Hindlimb muscle (tissue), 1 donor: Measurements from ENCODE around the gene CYTH3. TPM values are rescaled to one million over a fixed set of nuclear protein-coding genes. Genes with fewer than 3 reads are reported as not detected.
"Not testable (repeated sequence)": the region's sequence is repeated elsewhere in the genome, so short reads cannot be mapped to it uniquely, and the experiment has no call there.

ENCODE experiments used
- DNase-seq: peaks from one replicate; pipeline ENCODE4 v3.0.0-alpha.2; 2013
- polyA plus RNA-seq: library from polyadenylated mRNA; unstranded; fragments of 120-200 nt; gene quantifications from one replicate; pipeline ENCODE4 v1.2.1, GENCODE V29; 2013; ENCODE audit not compliant: insufficient read length

CYTH3 gene
- polyA plus RNA-seq, 1 donor, result 43.3 TPM

DNA sequence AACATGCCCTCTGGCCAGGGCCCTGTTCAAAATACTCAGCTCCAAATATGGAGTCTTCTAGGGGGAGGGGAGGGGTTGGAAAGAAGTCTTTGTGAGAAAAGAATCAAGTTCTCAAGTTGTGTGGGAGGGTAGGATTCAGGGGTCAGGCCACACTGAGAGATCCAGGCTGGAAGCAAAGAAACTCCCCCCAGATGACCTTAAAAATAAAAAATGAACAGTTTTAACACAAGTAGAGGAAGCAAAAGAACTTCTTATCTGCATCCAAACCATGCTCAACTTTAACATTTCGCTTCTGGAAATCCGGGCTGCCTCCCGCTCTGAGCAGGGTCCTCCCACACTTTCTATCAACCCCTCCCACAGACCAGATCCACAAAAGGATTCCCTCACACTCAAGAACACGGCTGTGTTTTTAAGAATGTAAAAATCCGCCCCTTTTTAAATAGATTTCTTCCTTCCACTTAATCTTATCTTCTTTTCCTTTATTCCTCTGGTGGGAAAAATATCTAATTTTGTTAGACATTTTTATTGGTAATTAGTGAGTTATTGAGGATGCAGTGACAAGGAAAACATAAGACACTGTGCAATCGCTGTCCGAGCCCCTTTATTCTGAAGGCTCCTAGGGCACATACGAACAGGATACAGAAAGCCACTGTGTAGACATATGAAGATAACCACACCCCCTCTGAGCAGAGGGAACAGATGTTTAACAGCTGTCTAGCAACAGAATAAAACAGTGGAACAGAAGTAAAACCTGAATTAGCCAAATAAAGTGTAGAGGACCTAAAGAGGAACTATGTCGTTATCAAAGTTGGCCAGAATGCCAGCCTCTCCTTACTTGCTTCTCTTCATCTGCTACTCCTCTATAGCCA is 43.8 kb downstream of the CYTH3 start:
- peak; percentile 79 for DNase-seq

DNA sequence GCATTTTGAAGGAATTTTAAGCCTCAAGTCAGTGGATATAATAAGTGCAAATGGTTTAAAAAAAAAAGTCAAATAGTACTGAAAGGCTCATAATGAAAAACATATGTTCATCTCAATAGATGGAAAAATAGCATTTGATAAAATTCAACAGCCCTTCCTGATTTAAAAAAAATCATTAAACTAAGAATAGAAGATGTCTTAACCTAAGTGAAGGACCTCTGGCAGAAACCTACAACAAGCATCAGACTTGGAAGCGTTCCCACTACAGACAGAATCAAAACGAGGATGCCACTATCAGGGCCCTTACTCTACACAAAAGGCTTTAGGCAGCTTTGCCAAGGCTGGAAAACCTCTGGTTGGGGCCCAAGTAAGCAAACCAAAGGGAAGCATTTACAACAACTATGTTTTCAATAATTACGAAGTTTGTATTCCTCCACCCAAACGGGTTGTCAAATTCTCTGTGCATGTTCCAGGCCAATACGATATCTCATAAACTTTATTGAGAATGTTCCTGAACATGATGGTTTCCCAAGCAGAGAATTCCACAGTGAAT is 45.1 kb downstream of the CYTH3 start:
- DNase-seq, result peak; percentile 82

DNA sequence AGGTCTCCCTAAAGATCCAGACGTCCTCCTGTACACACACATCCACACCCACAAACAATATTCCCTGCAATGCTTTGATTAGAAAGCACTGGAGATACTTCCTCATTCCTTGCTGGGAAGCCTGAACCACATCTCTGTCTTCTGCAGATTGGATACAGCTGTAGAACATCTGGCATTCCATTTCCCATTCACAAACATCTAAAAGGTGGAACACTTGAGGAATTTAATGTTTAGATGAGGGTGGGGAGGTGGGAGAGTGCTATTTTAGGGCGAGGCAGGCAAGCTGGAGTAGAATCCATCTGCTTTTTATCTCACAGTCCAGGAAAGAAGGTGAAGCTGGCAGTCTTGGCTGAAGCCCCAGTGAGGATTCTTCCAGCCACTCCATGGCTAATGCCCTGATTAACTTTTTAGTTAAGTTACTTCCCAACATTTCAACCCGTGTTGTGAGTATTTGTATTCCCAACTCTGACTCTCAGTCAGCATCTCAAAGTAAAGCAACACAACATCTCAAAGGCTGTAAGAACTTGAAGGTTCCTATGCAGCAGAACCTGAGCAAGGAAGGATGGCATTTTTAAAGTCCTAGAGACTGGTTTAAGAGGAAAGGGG is 46.1 kb downstream of the CYTH3 start:
- no peak for DNase-seq

DNA sequence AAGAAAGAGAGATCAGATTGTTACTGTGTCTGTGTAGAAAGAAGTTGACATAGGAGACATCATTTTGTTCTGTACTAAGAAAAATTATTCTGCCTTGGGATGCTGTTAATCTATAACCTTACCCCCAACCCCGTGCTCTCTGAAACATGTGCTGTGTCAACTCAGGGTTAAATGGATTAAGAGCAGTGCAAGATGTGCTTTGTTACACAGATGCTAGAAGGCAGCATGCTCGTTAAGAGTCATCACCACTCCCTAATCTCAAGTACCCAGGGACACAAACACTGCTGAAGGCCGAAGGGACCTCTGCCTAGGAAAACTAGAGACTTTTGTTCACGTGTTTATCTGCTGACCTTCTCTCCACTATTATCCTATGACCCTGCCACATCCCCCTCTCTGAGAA is 49.0 kb downstream of the CYTH3 start:
- DNase-seq, result not testable (repeated sequence)

DNA sequence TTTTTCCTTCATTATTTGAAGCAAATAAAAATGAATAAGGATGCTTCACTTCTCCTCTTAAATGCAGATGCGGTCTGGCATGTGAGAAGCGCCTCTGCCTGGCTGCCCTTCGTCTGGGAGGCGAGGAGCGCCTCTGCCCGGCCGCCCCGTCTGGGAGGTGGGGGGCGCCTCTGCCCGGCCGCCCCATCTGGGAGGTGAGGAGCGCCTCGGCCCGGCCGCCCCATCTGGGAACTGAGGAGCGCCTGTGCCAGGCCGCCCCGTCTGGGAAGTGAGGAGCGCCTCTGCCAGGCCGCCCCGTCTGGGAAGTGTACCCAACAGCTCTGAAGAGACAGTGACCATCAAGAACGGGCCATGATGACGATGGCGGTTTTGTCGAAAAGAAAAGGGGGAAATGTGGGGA is 49.4 kb downstream of the CYTH3 start:
- DNase-seq, result not testable (repeated sequence)

DNA sequence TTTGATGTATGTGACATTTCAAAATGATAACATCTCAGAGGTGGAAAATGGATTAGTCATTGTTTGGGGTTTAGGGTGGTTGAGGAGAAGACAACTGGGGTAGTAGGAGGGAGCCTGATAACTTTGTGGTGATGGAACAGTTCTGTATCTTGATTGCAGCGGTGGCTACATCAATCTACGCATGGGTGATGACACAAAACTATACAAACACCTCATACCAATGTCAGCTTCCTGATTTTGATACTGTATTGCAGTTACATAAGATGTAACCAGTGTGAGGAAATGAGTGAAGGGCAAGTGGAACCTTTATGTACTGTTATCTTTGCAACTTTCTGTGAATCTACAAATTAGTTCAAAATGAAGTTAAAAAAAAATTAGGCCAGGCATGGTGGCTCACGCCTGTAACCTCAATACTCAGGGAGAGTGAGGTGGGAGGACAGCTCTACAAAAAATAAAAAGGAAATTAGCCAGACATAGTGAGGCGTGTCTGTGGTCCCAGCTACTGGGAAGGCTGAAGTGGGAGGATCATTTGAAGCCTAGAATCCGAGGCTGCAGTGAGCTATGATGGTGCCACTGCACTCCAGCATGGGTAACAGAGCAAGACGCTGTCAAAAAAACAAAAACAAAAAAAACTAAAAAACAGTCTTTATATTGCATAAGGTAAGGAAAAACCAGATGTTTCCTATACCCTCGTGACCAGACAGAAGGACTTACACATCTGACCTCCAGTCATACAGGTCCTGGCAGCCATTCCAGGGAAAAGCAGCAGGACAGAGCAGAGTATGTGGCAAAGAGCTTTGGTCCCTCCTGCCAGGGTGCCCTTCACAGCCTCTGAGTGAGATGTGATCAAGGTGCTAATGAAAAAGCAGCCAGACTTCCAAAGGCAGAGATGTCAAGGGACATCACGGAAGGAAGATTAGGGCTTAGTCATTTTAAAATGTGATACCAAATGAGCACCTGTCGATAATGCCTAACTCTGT is 50.8 kb downstream of the CYTH3 start:
- DNase-seq, result no peak

DNA sequence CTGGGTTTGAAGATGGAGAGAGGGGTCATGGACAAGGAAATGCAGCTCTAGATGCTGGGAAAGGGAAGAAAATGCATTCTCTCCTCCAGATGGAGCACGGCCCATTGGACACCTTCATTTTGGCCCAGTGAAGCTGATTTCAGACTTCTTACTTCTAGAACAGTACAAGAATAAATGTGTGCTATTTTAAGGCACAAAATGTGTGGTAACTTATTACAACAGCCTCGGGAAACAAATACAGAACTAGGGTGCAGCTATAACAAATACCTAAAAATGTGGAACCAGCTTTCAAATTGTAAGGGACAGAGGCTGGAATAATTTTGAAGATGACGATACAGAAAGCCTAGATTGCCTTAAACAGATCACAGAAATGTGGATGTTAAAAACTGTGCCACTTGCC is 54.1 kb downstream of the CYTH3 start:
- DNase-seq, result no peak

DNA sequence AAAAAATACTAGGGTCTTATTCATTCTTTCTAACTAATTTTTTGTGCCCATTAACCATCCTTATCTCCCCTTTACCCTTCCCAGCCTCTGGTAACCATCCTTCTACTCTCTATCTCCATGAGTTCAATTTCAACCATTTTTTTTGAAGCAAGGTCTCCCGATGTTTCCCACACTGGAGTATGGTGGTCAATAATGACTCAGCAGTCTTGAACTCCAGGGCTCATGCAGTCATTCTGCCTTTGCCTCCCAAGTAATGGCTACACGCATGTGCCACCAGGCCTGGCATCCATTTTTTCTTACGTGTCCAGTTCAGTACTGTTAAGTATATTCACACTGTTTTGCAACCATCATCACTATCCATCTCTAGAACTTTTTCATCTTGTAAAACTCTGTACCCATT is 60.4 kb downstream of the CYTH3 start:
- DNase-seq, result no peak

DNA sequence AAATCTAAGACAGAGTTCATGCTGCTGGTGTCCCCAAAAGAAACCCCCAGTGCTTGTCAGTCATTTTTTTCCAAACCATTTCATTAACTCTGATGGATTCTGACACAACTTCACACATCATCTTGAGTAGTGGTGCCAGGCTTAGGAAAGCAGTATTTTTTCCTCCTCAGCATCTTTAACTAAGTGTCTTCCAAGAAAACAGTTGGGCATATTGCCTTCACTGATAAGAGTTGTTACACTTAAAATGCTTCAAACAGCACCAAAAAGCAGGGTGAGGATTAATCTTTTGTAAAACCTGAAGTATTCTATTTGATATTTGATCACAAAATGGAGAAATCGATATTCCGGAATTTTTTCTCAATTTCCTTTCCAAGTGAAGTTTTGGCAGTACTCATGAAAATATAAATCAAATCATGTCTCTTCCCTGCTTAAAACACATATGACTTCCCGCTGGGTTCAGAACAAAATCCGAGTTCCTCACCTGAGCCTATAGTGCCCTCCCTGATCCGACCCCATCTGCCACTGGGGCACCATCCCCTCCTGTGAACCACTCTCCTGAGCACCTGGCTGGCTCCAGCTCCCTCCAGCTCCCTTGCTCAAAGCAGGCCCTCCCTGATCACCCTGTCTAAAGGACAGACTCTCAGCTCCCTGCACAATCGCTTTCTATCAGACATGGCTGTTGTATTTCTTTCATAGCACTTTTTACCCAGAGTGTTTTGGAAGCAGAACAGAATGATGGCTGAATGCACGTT is 61.6 kb downstream of the CYTH3 start:
- DNase-seq, result no peak

DNA sequence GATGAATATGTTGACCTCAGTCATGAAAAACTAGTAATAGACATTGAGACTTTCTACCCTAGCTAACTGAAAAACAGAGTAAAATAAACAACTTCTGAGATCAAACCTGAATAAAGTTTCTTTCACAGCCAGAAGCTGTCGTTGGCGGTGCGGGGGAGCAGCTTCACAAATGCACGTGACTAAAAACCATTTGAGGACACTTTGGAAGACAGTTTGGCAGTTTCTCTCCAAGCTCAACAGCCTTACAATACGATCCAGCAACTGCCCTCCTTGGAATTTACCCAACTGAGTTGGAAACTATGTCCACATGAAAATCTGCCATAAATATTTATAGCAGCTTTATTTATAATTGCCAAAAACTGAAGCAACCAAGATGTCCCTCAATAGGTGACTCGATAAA is 63.1 kb downstream of the CYTH3 start:
- no peak for DNase-seq

DNA sequence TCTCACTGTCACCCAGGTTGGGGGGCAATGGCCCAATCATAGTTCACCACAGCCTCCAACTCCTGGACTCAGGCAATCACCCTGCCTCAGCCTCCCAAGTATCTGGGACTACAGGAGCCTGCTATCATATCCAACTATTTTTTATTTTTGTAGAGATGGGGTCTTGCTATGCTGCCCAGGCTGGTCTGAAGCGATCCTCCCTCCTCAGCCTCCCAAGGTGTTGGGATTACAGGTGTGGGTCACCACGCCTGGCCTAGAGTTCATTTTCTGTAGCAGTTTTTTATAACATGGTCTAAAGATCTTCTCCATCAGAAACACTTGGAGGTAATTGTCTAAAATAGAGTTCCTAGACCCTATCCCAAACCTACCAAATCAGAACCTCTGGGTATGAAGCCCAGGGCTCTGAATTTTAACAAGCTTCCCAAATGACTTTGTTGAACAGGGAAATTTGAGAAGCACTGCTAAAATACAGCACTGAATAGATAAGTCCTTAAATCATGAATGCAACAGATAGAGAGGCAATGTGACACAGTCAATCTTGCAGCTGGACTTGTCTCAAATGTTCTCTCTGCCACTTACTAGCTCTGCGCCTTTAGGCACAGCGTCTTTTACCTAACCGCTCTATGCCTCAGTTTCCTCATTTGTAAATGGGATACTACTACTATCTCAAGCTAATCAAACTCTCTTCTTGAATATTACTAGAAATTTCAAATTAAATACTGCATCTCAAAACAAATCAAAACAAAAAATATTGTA is 63.7 kb downstream of the CYTH3 start:
- DNase-seq, result no peak

DNA sequence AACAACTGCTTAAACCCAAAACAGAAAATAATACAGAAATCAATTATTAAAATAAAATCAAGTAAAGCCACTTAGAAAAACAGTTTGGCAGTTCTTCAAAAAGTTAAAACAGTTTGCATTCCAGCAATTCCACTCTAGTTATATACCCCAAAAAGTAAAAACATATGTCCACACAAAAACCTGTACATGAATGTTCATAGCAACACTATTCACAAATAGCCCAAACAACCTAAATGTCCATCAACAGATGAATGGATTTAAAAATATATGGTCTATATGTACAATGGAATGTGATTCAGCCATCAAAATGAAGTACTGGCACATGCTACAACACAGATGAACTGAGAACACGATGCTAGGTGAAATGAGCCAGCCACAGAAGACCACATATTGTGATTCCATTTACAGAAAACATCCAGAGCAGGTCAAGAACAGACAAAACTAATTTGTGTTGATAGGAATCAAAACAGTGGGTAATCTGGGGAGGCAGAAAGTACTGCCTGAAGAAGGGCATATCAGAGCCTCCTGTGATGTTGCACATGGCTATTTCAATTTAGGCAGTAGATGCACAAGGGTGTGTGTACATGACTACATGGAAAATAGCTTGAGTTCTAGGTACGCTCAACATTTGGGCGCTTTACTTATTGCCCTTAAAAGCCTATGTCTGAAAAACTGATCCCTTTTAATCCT is 66.3 kb downstream of the CYTH3 start:
- DNase-seq, result no peak

DNA sequence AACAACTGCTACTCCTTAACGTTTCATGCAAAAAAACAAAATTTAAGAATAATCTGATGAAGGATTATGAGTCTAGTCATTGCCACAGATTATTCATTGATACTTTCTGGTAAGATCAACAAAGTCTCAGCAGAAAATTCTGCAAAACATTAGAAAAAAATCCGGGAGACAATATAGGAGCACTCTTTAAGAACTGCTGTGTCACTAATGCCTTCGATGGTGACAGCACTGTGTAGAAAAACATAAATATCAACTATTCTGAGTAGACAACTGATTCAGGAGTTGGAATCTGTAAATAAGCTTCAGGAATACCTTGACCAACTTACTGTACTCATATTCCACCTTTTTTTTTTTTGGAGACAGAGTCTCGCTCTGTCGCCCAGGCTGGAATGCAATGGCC is 69.0 kb downstream of the CYTH3 start:
- DNase-seq, result no peak

DNA sequence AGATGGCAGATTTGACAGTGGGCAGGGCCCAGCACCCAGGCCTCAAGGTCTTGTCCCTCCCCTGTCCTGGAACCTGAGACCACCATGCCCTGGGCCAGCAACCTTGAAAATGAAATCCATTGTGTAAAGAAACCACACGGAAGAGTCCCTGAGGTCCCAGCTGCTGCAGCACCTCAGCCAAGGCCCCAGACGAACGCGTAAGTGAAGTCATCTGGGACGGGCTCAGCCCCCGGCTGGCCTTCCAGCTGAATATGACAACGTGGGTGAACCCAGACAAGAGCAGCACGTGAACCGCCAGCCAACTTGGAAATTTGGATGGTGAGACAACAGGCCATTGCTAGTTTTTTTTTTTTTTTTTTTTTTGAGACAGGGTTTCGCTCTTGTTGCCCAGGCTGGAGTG is 70.3 kb downstream of the CYTH3 start:
- DNase-seq, result no peak

DNA sequence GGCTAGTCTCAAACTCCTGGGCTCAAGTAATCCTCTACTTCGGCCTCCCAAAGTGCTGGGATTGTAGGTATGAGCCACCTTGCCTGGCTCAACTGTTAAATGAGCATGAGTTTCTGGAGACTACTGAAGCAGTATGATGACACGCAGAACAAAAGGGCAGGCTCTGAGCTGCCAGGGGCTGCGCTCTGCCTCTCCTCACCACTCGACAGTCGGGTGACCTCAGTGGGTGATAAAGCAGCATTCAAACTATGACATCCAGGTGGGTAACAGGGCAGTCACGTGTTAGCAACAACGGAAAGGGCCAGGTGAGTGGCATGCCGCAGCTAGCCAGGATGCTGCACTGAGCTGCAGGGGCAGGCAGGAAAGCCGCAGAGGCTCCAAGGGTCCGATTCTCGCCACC is 71.5 kb downstream of the CYTH3 start:
- no peak for DNase-seq

DNA sequence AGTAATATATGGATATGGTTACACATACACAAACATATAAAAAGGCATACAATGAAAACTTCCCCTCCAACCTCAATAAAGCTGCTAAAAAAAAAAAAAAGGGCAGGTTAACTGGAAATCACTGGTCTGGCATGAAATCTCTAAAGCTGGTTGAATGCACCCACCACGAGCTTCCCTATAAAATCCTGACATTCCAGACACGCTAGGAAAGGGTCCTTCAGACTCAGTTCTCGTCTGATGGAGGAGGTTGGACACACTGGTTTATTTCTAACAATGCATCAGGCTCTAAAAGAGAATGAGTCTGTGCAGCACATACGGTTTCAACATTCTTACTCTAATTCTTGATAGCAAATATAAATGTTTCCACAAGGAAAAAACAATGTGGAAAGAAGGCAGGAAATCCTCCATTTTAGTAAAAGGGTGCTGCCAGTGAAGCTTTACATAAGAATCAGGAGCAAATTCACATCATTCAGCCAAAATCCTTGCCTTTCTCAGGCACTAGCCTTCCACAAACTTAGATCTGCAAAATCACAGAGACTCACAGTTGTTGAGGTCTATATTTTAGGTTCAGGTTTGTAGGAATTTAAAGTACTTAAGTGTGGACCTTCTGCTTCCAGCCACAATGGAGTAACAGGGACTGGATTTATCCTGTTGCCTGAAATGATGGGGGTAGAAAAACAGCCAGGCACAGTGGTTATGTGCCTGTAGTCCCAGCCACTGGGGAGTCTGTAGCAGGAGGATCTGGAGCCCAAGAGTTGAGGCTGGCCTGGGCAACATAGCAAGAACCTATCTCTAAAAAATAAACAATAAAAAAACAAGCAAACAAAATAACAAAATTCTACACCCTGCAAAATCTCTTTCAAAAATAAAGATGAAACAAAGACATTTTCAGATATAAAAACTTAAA is 73.5 kb downstream of the CYTH3 start:
- no peak for DNase-seq

DNA sequence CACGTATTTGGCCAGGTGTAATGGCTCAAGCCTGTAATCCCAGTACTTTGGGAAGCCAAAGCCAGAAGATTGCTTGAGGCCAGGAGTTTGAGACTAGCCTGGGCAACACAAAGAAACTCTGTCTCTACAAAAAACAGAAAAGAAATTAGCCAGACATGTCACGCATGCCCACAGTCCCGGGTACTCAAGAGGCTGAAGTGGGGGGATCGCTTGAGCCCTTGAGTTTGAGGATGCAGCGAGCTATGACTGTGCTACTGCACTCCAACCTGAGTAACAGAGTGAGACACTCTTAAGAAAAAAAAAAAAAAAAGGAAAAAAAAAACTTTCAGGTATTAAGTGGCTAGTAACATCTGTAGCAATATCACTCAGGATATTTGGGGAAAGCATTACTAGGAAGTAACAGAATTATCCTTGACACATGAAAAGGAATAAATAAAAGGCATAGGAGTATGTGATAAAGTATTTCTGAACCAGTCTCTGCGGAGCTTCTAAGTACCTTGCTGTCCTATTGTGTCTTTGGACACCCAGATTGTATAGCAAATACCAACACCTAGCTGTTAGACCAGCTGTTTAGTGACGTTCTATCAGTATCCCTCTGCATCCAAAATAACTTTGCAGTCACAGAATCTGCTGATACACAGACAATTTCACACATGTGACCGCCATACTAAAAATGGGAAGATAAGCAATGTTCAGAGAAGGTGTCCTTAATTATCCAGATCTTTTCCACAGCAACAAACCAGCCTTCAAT is 74.4 kb downstream of the CYTH3 start:
- DNase-seq, result no peak

DNA sequence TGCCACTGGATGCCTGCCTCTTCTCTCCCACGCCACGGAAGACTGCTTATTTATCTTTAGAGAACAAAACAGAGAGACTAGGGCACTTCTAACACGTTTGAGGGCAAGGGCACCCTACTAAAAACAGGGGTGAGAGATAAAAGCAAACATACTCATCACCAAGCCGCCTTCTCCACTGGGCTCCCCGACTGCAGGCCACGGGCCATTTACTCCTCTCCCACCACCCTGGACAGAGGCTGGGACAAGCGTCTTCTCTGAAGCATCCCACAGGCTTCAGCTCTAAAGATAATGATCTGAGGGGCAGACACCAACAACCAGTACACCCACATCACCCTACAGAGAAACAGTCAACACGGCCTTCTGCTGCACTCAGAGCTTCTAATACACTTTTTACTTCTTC is 78.7 kb downstream of the CYTH3 start:
- no peak for DNase-seq

DNA sequence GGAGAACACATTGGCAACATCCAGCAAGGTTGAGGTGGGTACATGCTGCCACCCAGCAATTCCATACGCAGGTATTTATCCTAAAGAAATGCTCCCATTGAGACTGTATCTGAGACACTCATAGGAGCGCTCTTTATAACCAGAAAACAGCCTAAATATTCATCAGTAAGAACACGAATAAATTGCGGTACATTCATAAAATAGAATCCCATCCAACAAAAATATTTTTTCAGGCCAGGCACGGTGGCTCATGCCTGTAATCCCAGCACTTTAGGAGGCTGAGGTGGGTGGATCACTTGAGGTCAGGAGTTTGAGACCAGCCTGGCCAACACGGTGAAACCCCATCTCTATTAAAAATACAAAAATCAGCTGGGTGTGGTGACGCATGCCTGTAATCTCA is 81.9 kb downstream of the CYTH3 start:
- not testable (repeated sequence) for DNase-seq
